ENCODE measurements around the gene ENTPD2. TPM values are rescaled to one million over a fixed set of nuclear protein-coding genes. Genes with fewer than 3 reads are reported as not detected.
"Not testable (repeated sequence)": the region's sequence is repeated elsewhere in the genome, so short reads cannot be mapped to it uniquely, and the experiment has no call there.

The ENTPD2 gene
- total RNA-seq, 1 experiment from 2014 or later = not detected

DNA sequence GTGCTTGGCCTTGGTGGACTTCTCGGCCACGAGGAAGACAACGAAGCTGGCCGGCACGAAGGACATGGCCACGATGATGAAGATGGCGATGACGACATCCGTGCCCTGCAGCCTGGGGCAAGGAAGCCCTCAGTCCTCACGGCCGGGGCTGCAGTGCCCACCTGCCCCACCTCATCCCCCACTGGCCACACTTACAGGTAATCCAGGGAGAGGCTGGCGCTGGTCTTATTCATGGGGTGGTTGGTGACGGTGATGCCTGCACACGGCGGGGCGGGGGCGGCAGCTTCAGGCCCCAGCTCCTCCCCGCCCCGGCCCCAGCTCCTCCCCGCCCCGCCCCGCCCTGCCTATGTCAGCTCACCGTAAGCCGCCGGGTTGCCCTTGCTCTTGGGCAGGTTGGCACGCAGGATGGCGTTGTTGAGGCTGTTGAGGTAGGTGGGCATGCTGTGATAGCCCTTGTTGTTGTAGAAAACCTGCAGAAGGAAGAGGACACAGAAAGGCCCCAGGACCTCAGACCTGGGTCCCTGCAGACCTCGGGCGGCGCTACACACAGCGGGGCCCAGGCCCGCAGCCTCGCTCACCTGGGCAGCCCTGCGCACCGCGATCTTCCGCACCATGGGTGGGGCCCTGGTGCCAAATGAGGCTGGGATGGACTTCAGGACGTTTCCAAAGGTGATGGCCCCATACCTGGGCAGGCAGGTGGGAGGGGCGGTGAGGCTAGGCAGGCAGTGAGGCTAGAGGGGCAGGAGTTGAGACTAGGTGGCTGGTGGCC lies 41.8 kb downstream of the ENTPD2 start:
- no peak for DNase-seq (ENCODE audit: low read depth in 1 of 2, low spot score in 2 of 2)
- no peaks in the 10 kb centered on the region for H3K9me3 ChIP-seq (replicated peaks)
- H3K36me3 ChIP-seq = no peaks in the 10 kb centered on the region
- H3K27ac ChIP-seq = no peak overlapping the region
- H3K4me3 ChIP-seq = no peak overlapping the region
- no peaks in the 10 kb centered on the region; the same call in 1 of the 2 replicates for H3K27me3 ChIP-seq (replicated peaks)
- H3K4me1 ChIP-seq (replicated peaks) = peaks cover 8% of the 10 kb centered on the region

DNA sequence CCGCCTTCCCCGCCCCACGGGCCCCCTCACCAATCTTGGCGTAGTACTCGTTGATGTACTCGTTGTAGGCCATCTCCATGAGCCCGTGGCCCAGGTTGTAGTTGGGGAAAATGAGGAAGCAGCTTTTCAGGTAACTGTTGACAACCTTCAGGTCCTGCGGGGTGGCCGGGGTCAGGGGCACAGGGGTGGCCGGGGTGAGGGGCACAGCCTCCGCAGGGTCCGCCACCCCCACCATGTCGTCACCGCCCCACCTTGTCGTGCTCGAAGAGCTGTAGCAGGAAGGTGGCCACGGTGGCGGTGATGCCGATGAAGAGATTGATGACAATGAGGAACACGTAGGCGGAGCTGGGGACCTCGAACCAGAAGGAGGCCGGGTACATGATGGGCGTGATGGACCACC lies 42.7 kb downstream of the ENTPD2 start:
- no peak for DNase-seq (ENCODE audit: low read depth in 1 of 2, low spot score in 2 of 2)
- Histone ChIP-seq H3K9me3 (replicated peaks) (no peaks in the 10 kb centered on the region), H3K4me1 (replicated peaks) (peaks cover 8% of the 10 kb centered on the region), H3K4me3 (no peak overlapping the region), H3K27ac (no peak overlapping the region), H3K36me3 (no peaks in the 10 kb centered on the region), H3K27me3 (replicated peaks) (no peaks in the 10 kb centered on the region; the same call in 1 of the 2 replicates)

DNA sequence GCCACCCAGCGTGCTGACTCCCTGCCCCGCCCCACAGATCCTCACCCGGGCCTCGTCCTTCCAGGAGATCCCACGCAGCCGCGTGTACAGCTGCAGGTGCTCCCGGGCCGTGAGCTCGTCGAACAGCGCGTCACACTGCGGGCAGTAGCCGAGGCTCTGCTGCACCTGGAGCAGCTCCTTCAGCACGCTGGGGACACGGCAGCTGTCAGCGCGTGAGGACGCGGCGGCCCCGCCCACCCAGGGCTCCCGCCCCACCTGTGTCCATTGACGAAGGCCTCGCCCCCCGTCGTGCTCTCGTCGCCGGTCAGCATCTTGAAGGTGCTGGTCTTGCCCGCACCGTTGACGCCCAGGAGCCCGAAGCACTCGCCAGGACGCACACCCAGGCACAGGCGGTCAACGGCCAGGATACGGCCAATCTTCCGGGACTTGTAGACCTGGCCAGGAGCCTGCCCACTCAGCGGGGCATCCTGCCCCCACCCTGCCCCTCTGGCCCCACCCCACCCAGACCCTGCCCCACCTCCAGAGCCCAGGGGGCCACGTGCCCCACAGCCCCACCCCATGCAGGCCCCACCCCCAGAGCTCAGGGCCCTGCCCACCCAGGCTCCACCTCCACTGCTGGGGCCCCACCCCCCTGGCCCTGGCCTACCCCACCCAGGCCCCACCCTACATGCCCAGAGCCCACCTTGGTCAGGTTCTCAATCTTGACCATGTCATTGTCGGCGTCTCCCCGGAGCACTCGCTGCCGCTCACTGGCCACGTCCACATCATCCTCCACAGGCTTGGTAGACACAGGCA lies 43.7 kb downstream of the ENTPD2 start:
- Histone ChIP-seq H3K9me3 (replicated peaks) (no peaks in the 10 kb centered on the region), H3K4me3 (no peak overlapping the region), H3K27me3 (replicated peaks) (no peaks in the 10 kb centered on the region; the same call in 1 of the 2 replicates), H3K4me1 (replicated peaks) (peaks cover 8% of the 10 kb centered on the region), H3K36me3 (no peaks in the 10 kb centered on the region), H3K27ac (no peak overlapping the region)
- DNase-seq (ENCODE audit: low read depth in 1 of 2, low spot score in 2 of 2) = no peak

DNA sequence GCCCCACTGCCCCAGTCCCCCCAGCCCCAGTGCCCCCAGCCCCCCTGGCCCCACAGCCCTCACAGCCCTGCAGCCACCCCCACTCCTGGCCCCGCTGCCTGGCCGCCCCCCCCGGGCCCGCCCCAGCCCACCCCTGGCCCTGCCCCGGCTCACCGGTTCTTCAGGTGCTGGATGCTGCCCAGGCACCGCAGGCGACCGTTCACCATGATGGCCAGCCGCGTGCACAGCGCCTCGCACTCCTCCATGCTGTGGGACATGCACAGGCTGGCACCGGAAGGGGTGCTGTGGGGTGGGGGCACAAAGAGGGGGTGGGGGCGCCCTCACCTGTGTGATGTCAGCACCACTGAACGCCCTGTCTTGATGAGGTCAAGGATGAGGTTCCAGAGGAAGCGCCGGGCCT lies 44.6 kb downstream of the ENTPD2 start:
- Histone ChIP-seq H3K27me3 (replicated peaks) (no peaks in the 10 kb centered on the region; the same call in 1 of the 2 replicates), H3K9me3 (replicated peaks) (no peaks in the 10 kb centered on the region), H3K4me1 (replicated peaks) (peaks cover 8% of the 10 kb centered on the region), H3K36me3 (no peaks in the 10 kb centered on the region), H3K4me3 (no peak overlapping the region), H3K27ac (no peak overlapping the region)
- no peak for DNase-seq (ENCODE audit: low read depth in 1 of 2, low spot score in 2 of 2)

DNA sequence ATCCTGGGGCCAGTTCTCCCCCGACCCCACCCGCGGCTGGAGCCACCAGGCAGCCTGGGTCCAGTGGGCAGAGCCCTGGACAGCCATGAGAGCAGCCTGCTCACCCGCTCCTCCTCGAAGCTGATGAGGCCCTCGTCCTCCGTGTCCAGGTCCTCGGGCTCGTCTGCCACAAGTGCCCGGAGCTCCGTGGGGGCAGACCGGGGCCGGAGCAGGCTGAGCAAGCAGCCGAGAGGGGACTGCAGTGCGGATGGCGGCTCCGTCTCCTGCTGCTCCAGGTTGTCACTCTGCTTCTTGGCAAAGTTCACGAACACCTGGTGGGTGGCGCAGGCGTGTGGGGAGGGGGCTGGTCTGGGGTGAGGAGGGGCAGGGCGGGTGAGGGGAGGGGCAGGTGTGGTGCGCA lies 45.5 kb downstream of the ENTPD2 start:
- H3K4me3 ChIP-seq = no peak overlapping the region

DNA sequence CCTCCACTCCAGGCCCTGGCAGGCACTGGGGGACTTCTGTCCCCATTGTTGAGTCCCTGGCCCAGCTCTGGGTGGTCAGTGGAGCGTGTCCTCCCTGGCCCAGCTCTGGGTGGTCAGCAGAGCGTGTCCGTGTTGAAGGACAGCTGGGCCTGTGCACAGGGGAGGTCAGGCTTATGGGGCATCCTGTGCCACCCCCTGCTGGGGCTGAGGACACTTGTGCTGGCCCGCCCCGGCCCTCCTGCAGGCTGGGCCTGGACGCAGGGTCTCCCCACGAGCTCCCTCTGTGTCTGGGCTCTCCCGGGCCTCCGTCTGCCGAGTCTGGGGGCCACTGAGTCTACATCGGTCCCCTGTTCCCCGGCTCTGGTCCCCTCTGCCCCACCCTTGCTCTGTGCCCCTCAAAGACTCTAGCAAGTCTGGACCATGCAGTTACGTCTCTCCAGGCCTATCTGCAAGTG lies 46.0 kb downstream of the ENTPD2 start:
- Histone ChIP-seq H3K27me3 (replicated peaks) (no peaks in the 10 kb centered on the region; the same call in 1 of the 2 replicates), H3K36me3 (no peaks in the 10 kb centered on the region), H3K27ac (no peak overlapping the region), H3K4me3 (no peak overlapping the region), H3K9me3 (replicated peaks) (no peaks in the 10 kb centered on the region), H3K4me1 (replicated peaks) (peaks cover 8% of the 10 kb centered on the region)
- no peak for DNase-seq (ENCODE audit: low read depth in 1 of 2, low spot score in 2 of 2)

More for the DNA sequence above, 45.5 kb downstream of the ENTPD2 start:
- Histone ChIP-seq H3K27me3 (replicated peaks) (no peaks in the 10 kb centered on the region; the same call in 1 of the 2 replicates), H3K4me1 (replicated peaks) (peaks cover 8% of the 10 kb centered on the region), H3K36me3 (no peaks in the 10 kb centered on the region), H3K27ac (no peak overlapping the region), H3K9me3 (replicated peaks) (no peaks in the 10 kb centered on the region)
- no peak for DNase-seq (ENCODE audit: low read depth in 1 of 2, low spot score in 2 of 2)

DNA sequence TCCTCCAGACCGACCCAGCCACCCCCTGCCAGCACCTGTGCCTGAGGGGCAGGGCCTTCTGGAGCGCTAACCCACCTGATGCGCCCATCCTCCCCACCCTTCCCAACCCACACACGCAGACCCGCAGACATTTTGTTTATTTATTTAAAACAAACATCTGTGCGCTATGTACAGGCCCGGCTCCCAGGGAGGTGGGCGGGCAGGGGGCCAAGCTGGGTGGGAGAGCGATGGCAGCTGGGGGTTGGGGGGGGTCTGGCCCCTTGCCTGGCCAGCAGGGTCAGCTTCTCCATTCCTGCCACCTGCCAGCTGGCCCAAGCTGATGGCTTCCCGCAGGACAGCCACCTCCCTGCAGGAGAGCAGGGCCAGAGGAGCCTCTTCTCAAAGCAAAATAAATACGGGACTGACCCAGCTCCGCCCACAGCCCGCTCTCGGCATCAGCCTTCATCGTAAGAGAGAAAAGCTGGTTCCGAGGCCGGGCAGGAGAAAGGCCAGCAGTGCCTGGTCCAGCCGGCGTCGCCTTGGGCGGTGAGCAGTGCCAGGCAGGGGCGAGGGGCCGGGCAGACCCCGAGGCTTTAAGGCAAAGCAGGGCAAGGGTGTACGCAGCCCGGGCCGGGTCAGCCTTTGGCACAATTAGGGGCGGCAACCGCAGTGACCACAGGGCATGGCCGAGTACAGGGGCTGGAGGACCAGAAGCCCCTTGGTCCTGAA lies 46.6 kb downstream of the ENTPD2 start:
- Histone ChIP-seq H3K9me3 (replicated peaks) (no peaks in the 10 kb centered on the region), H3K27me3 (replicated peaks) (no peaks in the 10 kb centered on the region; the same call in 1 of the 2 replicates), H3K36me3 (no peaks in the 10 kb centered on the region), H3K27ac (no peak overlapping the region), H3K4me3 (no peak overlapping the region), H3K4me1 (replicated peaks) (peaks cover 8% of the 10 kb centered on the region)
- DNase-seq (ENCODE audit: low read depth in 1 of 2, low spot score in 2 of 2) = no peak

DNA sequence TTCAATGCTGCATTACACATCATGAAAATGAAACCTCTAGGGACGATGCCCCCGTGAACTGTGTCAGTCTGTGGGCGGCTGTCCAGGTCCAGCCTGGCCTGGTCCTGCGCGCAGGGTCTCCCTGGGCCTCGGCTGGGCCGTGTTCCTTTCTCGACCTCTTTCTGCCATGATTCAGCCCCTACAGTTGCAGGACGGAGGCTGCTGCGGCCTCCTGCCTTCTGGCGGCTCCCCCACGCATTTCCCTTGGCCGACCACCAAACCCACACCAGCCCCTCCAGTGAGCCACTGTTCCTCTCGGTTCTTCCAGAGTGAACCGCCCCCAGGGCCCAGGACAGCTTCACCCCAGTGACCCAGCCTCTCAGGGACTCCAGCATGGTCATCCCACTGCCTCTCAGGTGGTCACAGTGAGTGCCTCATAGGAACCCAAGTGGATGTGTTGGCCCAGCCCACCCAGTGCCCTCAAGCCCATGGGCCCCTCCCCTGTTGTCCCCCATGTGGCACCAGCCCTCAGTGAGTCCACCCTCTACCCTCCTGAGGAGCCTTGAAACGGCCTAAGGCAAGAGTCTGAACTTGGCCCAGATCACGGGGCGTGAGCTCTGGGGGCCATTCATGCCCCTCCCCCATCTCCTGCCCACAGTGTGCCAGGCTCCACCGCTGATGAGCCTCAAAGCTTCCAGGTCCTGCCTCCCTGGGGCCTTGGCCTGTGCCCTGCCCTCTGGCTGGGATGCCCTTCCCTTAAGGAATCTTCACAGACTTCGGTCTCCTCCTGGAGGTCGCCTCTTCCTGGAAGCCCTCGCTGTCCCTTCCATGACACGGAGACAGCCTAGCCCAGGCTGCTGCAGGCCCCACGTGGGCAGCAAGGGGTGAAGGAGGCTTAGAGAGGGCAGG lies 47.5 kb downstream of the ENTPD2 start:
- Histone ChIP-seq H3K36me3 (no peaks in the 10 kb centered on the region), H3K27me3 (replicated peaks) (no peaks in the 10 kb centered on the region; the same call in 1 of the 2 replicates), H3K27ac (no peak overlapping the region), H3K4me1 (replicated peaks) (peaks cover 8% of the 10 kb centered on the region), H3K9me3 (replicated peaks) (no peaks in the 10 kb centered on the region), H3K4me3 (no peak overlapping the region)
- no peak for DNase-seq (ENCODE audit: low read depth in 1 of 2, low spot score in 2 of 2)

DNA sequence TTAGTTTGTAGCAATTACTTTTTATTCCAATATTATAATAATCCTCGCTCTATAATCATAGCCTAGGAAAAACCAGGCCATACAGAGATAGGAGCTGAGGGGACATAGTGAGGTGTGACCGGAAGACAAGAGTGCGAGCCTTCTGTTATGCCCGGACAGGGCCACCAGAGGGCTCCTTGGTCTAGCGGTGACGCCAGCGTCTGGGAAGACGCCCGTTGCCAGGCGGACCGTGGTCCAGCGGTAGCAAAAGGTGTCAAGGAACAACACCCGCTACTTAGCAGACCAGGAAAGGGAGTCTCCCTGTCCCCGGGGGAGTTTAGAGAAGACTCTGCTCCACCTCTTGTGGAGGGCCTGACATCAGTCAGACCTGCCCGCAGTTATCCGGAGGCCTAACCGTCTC lies 49.6 kb downstream of the ENTPD2 start:
- H3K4me1 ChIP-seq (replicated peaks) = peaks cover 14% of the 10 kb centered on the region
- not testable (repeated sequence) for H3K36me3 ChIP-seq; H3K27me3 ChIP-seq (replicated peaks); H3K4me3 ChIP-seq; H3K9me3 ChIP-seq (replicated peaks); DNase-seq (ENCODE audit: low read depth in 1 of 2, low spot score in 2 of 2); H3K27ac ChIP-seq

DNA sequence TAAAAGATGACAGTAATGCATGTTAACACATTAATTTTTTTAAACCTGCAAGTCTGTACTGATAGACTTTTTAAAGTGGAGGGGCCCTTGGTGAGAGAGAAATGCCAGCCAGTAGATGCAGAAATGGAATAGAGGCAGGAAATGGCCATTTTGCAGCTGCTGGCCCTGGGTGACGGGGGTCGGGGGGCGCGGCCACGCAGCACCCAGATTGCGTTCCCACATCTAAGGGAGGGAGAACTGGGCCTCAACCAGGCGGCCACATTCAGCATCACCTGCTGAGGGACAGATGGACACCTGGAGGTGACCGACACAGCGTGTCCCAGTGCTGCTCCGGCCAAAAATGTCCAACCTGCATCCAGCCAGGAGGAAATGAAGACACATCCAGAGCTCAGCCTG lies 51.2 kb downstream of the ENTPD2 start:
- Histone ChIP-seq H3K36me3 (no peaks in the 10 kb centered on the region), H3K9me3 (replicated peaks) (no peaks in the 10 kb centered on the region), H3K27ac (no peak overlapping the region), H3K4me3 (no peak overlapping the region), H3K4me1 (replicated peaks) (peaks cover 18% of the 10 kb centered on the region), H3K27me3 (replicated peaks) (no peaks in the 10 kb centered on the region; the same call in 1 of the 2 replicates)
- DNase-seq (ENCODE audit: low read depth in 1 of 2, low spot score in 2 of 2) = no peak

DNA sequence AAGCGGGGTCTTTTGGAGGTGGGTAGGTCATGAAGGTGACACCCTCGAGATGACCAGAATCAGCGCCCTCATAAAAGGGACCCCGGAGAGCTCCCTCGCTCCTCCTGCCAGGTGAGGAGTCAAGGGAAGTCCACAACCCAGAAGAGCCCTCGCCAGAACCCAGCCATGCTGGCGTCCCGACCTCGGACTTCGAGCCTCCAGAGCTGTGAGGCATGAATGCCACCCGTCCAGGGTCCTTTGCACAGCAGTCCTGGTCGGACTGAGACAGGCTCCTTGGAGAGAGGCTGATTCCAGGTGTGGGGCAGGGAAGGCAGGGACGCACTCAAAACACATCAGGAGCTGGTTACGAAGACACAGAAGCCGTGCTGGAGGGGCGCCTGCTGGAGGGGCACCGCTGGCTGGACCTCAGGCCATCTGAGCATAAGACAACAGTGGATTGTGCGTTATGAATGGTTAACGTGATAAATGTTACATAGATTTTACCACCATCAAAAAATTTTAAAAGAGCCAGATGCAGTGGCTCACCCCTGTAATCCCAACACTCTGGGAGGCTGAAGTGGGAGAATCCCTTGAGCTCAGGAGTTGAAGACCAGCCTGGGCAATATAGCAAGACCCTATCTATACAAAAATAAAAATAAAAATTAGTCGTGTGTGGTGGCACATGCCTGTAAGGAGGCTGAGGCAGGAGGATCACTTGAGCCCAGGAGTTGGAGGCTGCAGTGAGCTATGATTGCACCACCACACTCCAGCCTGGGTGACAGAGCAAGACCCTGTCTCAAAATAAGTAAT lies 51.8 kb downstream of the ENTPD2 start:
- no peak overlapping the region for H3K27ac ChIP-seq
- peaks cover 13% of the 10 kb centered on the region for H3K4me1 ChIP-seq (replicated peaks)
- no peaks in the 10 kb centered on the region for H3K9me3 ChIP-seq (replicated peaks)
- no peaks in the 10 kb centered on the region for H3K36me3 ChIP-seq
- DNase-seq (ENCODE audit: low read depth in 1 of 2, low spot score in 2 of 2) = no peak
- no peak overlapping the region for H3K4me3 ChIP-seq
- H3K27me3 ChIP-seq (replicated peaks) = no peaks in the 10 kb centered on the region

DNA sequence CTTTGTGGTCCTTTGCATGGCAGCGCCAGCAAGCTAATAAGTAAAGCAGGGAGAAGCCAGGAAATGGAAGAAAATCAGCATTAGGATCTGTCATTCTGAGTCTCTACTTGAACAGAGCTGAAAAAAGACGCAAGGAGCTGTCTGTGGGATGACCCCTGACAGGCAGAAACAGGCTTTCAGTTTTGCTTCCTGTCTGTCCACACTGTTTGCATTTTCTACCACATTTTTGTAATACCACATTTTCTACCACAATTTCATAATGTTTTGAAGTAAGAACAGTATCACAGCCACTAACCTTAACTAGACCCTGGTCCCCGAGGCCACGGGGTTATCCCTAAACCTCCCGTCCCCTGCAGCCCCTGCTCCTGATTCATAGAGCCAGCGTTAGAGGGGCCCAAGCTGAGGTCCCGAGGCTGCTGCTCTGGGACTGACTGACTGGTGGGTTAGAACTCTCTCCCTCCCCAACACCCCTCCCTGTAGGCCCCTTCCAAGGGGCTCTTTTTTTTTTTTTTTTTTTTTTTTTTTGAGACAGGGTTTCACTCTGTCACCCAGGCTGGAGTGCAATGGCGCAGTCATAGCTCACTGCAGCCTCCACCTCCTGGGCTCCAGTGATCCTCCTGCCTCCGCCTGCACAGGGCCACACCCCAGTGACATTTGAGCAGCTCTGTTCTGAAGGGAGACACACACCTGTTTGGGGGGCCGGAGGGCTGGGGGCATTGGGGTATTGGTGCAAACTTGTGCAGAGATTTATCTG lies 53.5 kb downstream of the ENTPD2 start:
- no peak for DNase-seq (ENCODE audit: low read depth in 1 of 2, low spot score in 2 of 2)
- Histone ChIP-seq H3K27me3 (replicated peaks) (no peaks in the 10 kb centered on the region), H3K4me1 (replicated peaks) (peaks cover 26% of the 10 kb centered on the region), H3K4me3 (no peak overlapping the region), H3K36me3 (no peaks in the 10 kb centered on the region), H3K9me3 (replicated peaks) (no peaks in the 10 kb centered on the region), H3K27ac (no peak overlapping the region)
